Activated naive CD8-positive, alpha-beta T cell treated with anti-CD3 and anti-CD28 coated beads for 36 hours (primary cell): ENCODE data around the gene SLIT1. TPM values are rescaled to one million over a fixed set of nuclear protein-coding genes. Genes with fewer than 3 reads are reported as not detected.

Experiments used
- DNase-seq: peaks from one replicate; pipeline ENCODE4 v3.0.0; 2021
- H3K27ac Mint-ChIP-seq: one replicate; pipeline ENCODE4 v1.8.0; 2022; ENCODE audit warnings: mild to moderate bottlenecking, moderate library complexity, mixed read lengths
- H3K27me3 Mint-ChIP-seq: one replicate; pipeline ENCODE4 v1.8.0; 2022; ENCODE audit warnings: mild to moderate bottlenecking, mixed read lengths
- H3K36me3 Mint-ChIP-seq: one replicate; pipeline ENCODE4 v1.8.0; 2021; ENCODE audit warnings: mild to moderate bottlenecking, mixed read lengths
- H3K4me1 Mint-ChIP-seq: one replicate; pipeline ENCODE4 v1.8.0; 2021; ENCODE audit warnings: mixed read lengths
- H3K4me3 Mint-ChIP-seq: one replicate; pipeline ENCODE4 v1.8.0; 2022; ENCODE audit warnings: mild to moderate bottlenecking, moderate library complexity, mixed read lengths
- H3K9me3 Mint-ChIP-seq: one replicate; pipeline ENCODE4 v1.8.0; 2022; ENCODE audit warnings: mixed read lengths
- total RNA-seq, 2 experiments: library from RNA; stranded (reverse); gene quantifications; one replicate each; pipeline ENCODE4 v1.2.3, GENCODE V29; 2021

SLIT1 gene
- total RNA-seq, 2 experiments from 2014 or later = 0.08 to 0.27 TPM

GRCh38 chr10:97142834-97143233 lies 42.9 kb downstream of the SLIT1 start:
- H3K4me1 Mint-ChIP-seq = no peaks in the 10 kb centered on the region
- peaks cover 23% of the 10 kb centered on the region for H3K27me3 Mint-ChIP-seq
- no peak overlapping the region for H3K4me3 Mint-ChIP-seq
- H3K36me3 Mint-ChIP-seq = no peaks in the 10 kb centered on the region
- no peak for DNase-seq
- H3K9me3 Mint-ChIP-seq = no peaks in the 10 kb centered on the region
- no peak overlapping the region for H3K27ac Mint-ChIP-seq

GRCh38 chr10:97140902-97141745 lies 44.6 kb downstream of the SLIT1 start:
- Mint-ChIP-seq H3K27me3 (peaks cover 23% of the 10 kb centered on the region), H3K4me3 (no peak overlapping the region)

GRCh38 chr10:97140049-97140846 lies 45.5 kb downstream of the SLIT1 start:
- H3K4me3 Mint-ChIP-seq = no peak overlapping the region
- H3K27me3 Mint-ChIP-seq = peaks cover 23% of the 10 kb centered on the region
- no peaks in the 10 kb centered on the region for H3K4me1 Mint-ChIP-seq
- no peak for DNase-seq
- no peaks in the 10 kb centered on the region for H3K9me3 Mint-ChIP-seq
- no peaks in the 10 kb centered on the region for H3K36me3 Mint-ChIP-seq
- no peak overlapping the region for H3K27ac Mint-ChIP-seq

More at GRCh38 chr10:97140902-97141745, 44.6 kb downstream of the SLIT1 start:
- Mint-ChIP-seq H3K4me1 (no peaks in the 10 kb centered on the region), H3K36me3 (no peaks in the 10 kb centered on the region), H3K27ac (no peak overlapping the region), H3K9me3 (no peaks in the 10 kb centered on the region)
- DNase-seq = no peak

GRCh38 chr10:97139651-97140048 lies 46.1 kb downstream of the SLIT1 start:
- H3K27me3 Mint-ChIP-seq = peaks cover 23% of the 10 kb centered on the region
- no peak overlapping the region for H3K4me3 Mint-ChIP-seq

GRCh38 chr10:97138846-97139245 lies 46.9 kb downstream of the SLIT1 start:
- H3K36me3 Mint-ChIP-seq = no peaks in the 10 kb centered on the region
- H3K27me3 Mint-ChIP-seq = peaks cover 23% of the 10 kb centered on the region
- no peak for DNase-seq
- H3K27ac Mint-ChIP-seq = no peak overlapping the region
- no peaks in the 10 kb centered on the region for H3K4me1 Mint-ChIP-seq
- no peaks in the 10 kb centered on the region for H3K9me3 Mint-ChIP-seq
- H3K4me3 Mint-ChIP-seq = no peak overlapping the region

More at GRCh38 chr10:97139651-97140048, 46.1 kb downstream of the SLIT1 start:
- DNase-seq = no peak
- no peaks in the 10 kb centered on the region for H3K36me3 Mint-ChIP-seq
- H3K4me1 Mint-ChIP-seq = no peaks in the 10 kb centered on the region
- H3K9me3 Mint-ChIP-seq = no peaks in the 10 kb centered on the region
- H3K27ac Mint-ChIP-seq = no peak overlapping the region

- peaks cover 23% of the 10 kb centered on the region for H3K27me3 Mint-ChIP-seq
- H3K36me3 Mint-ChIP-seq = no peaks in the 10 kb centered on the region
- H3K4me3 Mint-ChIP-seq = no peak overlapping the region
- no peaks in the 10 kb centered on the region for H3K9me3 Mint-ChIP-seq
- H3K4me1 Mint-ChIP-seq = no peaks in the 10 kb centered on the region
- no peak overlapping the region for H3K27ac Mint-ChIP-seq
- no peak for DNase-seq
Observed at GRCh38 chr10:97138174-97138573, 47.6 kb downstream of the SLIT1 start.

- Mint-ChIP-seq H3K9me3 (no peaks in the 10 kb centered on the region), H3K4me3 (no peak overlapping the region), H3K4me1 (no peaks in the 10 kb centered on the region), H3K36me3 (no peaks in the 10 kb centered on the region), H3K27me3 (peaks cover 15% of the 10 kb centered on the region), H3K27ac (no peak overlapping the region)
- no peak for DNase-seq
Observed at GRCh38 chr10:97136756-97137155, 49.0 kb downstream of the SLIT1 start.

- no peaks in the 10 kb centered on the region for H3K36me3 Mint-ChIP-seq
- no peak overlapping the region for H3K27ac Mint-ChIP-seq
- H3K9me3 Mint-ChIP-seq = no peaks in the 10 kb centered on the region
- H3K27me3 Mint-ChIP-seq = peaks cover 7% of the 10 kb centered on the region
- DNase-seq = no peak
- H3K4me1 Mint-ChIP-seq = no peaks in the 10 kb centered on the region
- no peak overlapping the region for H3K4me3 Mint-ChIP-seq
Observed at GRCh38 chr10:97135464-97135863, 50.3 kb downstream of the SLIT1 start.

- H3K4me1 Mint-ChIP-seq = no peaks in the 10 kb centered on the region
Observed at GRCh38 chr10:97134983-97135382, 50.8 kb downstream of the SLIT1 start.

GRCh38 chr10:97134110-97134509 lies 51.6 kb downstream of the SLIT1 start:
- no peaks in the 10 kb centered on the region for H3K36me3 Mint-ChIP-seq
- H3K4me1 Mint-ChIP-seq = no peaks in the 10 kb centered on the region

More at GRCh38 chr10:97134983-97135382, 50.8 kb downstream of the SLIT1 start:
- DNase-seq = no peak
- Mint-ChIP-seq H3K4me3 (no peak overlapping the region), H3K27me3 (peaks cover 2% of the 10 kb centered on the region), H3K9me3 (no peaks in the 10 kb centered on the region), H3K27ac (no peak overlapping the region), H3K36me3 (no peaks in the 10 kb centered on the region)

GRCh38 chr10:97132273-97132672 lies 53.5 kb downstream of the SLIT1 start:
- DNase-seq = no peak
- Mint-ChIP-seq H3K4me3 (no peak overlapping the region), H3K4me1 (no peaks in the 10 kb centered on the region), H3K36me3 (no peaks in the 10 kb centered on the region), H3K27ac (no peak overlapping the region), H3K27me3 (no peaks in the 10 kb centered on the region), H3K9me3 (no peaks in the 10 kb centered on the region)

More at GRCh38 chr10:97134110-97134509, 51.6 kb downstream of the SLIT1 start:
- Mint-ChIP-seq H3K9me3 (no peaks in the 10 kb centered on the region), H3K27ac (no peak overlapping the region), H3K4me3 (no peak overlapping the region), H3K27me3 (no peaks in the 10 kb centered on the region)
- DNase-seq = no peak

GRCh38 chr10:97131666-97132065 lies 54.1 kb downstream of the SLIT1 start:
- no peaks in the 10 kb centered on the region for H3K36me3 Mint-ChIP-seq
- H3K9me3 Mint-ChIP-seq = no peaks in the 10 kb centered on the region
- no peak overlapping the region for H3K4me3 Mint-ChIP-seq
- no peak overlapping the region for H3K27ac Mint-ChIP-seq
- H3K4me1 Mint-ChIP-seq = no peaks in the 10 kb centered on the region
- H3K27me3 Mint-ChIP-seq = no peaks in the 10 kb centered on the region
- DNase-seq = no peak

- Mint-ChIP-seq H3K4me3 (no peak overlapping the region), H3K36me3 (no peaks in the 10 kb centered on the region), H3K27ac (no peak overlapping the region), H3K9me3 (no peaks in the 10 kb centered on the region), H3K27me3 (no peaks in the 10 kb centered on the region), H3K4me1 (no peaks in the 10 kb centered on the region)
- DNase-seq = no peak
Observed at GRCh38 chr10:97131181-97131628, 54.6 kb downstream of the SLIT1 start.

GRCh38 chr10:97129666-97130065 lies 56.1 kb downstream of the SLIT1 start:
- H3K27ac Mint-ChIP-seq = no peak overlapping the region
- no peak for DNase-seq
- no peaks in the 10 kb centered on the region for H3K9me3 Mint-ChIP-seq
- no peaks in the 10 kb centered on the region for H3K27me3 Mint-ChIP-seq
- H3K36me3 Mint-ChIP-seq = no peaks in the 10 kb centered on the region
- H3K4me3 Mint-ChIP-seq = no peak overlapping the region
- H3K4me1 Mint-ChIP-seq = no peaks in the 10 kb centered on the region

- Mint-ChIP-seq H3K36me3 (no peaks in the 10 kb centered on the region), H3K9me3 (no peaks in the 10 kb centered on the region), H3K27ac (no peak overlapping the region), H3K4me3 (no peak overlapping the region), H3K4me1 (no peaks in the 10 kb centered on the region), H3K27me3 (no peaks in the 10 kb centered on the region)
- no peak for DNase-seq
Observed at GRCh38 chr10:97128516-97129154, 57.1 kb downstream of the SLIT1 start.
